Stimulated activated CD4-positive, alpha-beta T cell treated with anti-CD3 and anti-CD28 coated beads, Interleukin-4, amount 100 ng/mL, for 48 hours (primary cell): ENCODE results near the gene RPL21.
A peak's percentile ranks its signal among the peaks of the same experiment; 100 is the strongest.
"Not testable (repeated sequence)": the region's sequence is repeated elsewhere in the genome, so short reads cannot be mapped to it uniquely, and the experiment has no call there.

Experiments used
- DNase-seq, 2 donors: peaks; one replicate each; pipeline ENCODE4 v3.0.0-alpha.2; 2020; ENCODE audit warnings: low read depth in 2 of 2

Gene RPL21

DNA sequence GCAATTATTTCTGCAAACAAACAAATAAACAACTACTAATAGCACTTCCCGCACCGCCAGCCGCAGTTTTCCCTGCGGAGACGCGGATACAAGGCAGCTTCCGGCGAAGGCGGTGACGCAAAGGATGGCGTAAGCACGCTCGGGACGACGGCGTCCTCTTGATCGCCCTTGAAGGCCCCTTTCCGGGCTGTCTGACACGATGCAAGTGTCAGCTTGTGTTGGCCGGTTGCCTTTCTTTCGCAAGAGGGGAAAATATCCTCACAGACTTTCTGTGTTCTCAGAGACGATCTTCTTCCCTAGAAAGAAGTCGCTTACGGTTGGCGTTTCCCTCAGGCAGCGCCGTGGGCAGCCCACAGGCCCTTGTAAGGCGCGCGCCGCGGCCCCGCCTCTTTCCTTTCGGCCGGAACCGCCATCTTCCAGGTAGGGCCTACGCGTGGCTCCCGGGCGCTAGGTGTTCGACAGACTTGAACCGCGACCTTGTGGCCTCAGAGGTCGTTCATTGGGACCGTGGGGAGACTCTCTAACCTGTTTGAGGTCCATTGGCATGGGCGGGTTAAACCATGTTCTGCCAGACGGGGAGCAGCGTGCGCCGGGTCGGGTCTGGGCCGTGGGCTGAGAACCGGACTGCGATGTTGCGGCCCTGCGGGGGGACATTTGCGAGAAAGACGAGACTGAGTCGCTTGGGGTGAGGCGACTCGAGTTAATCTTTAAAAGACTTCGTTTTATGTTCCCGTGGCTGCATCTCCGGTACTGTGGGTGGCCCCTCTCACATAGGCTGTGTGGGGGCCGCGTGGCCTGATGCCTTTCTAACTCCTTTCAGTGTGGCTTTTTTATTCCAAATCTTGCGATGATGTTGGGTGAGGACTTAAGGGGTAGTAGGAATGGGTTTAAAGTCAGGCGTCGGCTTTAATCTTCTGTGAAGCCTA, at the start of gene RPL21:
RPL21 (plus strand) TSS at position 393 of the 926 bp plus-strand sequence. CDS start 2,219 bp downstream, outside the sequence.
- peak; percentile 85 to 87 for DNase-seq

DNA sequence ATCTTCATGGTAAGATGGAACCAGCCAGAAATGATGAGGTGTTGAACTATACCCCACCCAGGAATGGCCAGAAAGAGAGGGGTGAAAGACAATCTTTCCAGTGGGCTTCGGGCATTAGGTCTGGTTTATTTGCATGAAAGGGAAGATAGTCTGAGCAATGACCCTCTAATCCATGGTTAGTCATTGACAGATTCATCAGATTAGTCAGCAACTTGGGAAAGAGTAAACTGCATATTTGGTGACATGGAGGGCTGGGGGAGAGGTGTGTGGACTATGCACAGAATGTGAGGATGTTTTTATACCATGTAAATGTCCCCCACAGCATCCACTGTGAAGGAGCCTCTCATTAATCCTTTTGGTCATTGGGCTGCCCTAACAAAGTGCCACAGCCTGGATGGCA, 49.7 kb upstream of the RPL21 start:
- DNase-seq = no peak

DNA sequence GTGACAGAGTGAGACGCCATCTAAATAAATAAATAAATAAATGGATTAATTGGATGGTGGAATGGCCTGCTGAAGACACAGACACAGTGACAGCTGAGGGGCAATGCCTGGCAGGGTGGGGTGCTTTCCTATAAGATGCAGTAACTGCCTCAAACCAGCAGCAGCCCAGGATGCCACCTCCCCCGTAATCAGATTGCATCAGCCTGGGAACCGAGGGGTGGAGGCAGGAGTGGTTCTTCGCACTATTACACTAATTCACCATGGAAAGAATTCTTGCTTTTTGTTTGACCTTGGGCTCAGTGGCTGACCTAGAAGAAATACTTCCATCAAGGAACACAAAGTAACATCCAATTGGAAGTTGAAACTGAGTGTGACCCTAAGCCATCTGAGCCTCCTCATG, 48.2 kb upstream of the RPL21 start:
- no peak for DNase-seq

DNA sequence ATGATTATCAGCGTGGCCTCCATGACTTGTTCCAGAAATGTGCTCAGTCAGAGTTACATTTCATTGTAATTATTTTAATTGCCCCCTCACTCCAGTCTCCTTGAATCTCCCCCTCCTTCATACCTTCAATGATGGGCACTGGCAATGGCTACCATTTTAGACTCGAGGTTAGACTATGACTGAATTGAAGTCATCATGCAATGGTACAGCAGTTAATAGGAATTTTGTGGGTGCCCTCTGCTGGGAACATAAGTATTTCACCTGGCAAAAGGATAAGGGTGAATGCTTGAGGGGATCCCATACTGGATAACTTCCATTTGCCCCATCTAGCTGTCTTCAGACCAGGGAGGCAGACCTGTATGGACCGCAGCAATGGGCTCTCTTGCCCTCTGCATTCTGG, 47.5 kb upstream of the RPL21 start:
- no peak for DNase-seq

DNA sequence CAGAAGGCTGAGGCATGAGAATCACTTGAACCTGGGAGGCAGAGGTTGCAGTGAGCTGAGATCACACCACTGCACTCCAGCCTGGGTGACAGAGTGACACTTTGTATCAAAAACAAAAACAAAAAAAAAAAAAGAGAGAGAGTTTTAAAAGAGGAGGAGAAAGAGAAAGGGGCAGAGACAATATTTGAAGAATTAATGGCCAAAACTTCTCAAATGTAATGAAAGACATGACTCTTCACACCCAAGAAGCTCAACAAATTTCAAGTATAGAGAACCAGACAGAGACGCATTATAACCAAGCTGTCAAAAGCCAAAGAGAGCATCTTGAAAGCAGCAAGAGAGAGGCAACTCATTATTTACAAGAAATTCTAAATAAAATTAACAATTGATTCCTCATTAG, 42.8 kb upstream of the RPL21 start:
- no peak for DNase-seq

DNA sequence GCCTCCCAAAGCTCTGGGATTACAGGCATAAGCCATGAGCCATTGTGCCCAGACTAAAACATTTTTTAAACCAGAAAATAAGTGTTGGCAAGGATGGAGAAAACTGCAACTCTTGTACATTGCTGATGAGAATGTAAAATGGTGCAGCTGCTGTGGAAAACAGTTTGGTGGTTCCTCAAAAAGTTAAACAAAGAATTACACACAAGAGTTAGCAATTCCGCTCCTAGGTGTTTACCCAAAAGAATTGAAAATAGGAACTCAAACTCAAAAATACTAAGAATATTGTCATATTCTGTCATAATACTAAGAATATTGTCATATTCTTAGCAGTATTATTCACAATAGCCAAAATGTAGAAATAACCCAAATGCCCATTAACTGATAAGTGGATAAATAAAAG, 40.1 kb upstream of the RPL21 start:
- DNase-seq = no peak

DNA sequence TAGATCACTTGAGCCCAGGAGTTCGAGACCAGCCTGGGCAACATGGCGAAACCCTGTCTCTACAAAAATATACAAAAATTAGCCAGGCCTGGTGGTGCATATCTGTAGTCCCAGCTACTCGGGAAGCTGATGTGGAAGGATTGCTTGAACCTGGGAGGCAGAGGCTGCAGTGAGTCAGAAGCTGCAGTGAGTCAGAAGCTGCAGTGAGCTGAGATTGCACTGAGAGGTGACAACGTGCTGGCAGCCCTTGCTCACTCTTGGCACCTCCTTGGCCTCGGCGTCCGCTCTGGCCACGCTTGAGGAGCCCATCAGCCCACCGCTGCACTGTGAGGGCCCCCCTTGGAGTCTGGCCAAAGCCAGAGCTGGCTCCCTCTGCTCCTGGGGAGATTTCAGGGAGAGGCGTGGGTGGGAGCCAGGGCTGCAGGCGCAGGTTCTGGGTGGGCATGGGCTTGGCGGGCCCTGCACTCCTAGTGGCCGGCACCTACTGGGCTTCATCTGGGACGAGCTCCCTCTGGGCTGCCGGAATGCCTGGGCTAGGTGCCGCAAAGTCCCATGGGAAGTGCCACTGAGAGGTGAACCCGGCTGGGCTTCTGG, 39.5 kb upstream of the RPL21 start:
- no peak for DNase-seq

DNA sequence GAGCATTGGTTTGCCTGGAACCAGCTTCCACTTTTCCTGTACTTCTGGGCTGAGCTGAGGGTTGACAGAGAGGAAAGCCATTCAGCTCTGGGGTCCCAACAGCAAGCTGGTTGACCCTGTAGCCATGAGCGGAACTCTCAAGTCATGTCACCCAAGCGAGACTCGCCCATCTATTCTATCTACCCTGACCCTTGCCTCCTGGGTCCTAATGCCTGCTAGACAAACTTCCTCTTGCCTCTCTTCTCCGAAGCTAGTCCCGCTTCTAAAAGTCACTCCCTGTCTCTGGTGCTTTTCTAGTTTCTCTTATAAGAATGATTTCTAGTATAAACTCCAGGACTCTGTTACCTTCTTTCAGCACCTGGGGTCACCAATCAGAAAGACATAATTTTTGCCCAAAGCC, 38.0 kb upstream of the RPL21 start:
- not testable (repeated sequence) for DNase-seq

DNA sequence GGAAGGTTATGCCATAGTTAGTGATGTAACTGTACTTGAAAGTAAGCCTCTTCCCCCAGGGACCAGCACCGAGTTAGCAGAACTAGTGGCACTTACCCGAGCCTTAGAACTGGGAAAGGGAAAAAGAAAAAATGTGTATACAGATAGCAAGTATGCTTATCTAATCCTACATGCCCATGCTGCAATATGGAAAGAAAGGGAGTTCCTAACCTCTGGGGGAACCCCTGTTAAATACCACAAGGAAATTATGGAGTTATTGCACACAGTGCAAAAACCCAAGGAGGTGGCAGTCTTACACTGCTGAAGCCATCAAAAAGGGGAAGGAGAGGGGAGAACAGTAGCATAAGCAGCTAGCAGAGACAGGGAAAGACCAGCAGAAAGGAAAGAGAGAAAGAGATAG, 33.6 kb upstream of the RPL21 start:
- DNase-seq = not testable (repeated sequence)

DNA sequence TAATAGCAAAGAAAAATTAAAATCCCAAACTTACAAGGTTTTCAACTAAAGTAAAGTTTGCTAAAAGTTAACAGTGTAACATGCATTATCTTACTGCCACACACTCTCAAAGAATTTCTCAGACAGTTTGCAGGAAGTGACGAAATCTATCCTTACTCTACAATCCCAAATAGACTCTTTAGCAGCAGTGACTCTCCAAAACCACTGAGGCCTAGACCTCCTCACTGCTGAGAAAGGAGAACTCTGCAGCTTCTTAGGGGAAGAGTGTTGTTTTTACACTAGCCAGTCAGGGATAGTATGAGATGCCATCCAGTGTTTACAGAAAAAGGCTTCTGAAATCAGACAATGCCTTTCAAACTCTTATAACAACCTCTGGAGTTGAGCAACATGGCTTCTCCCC, 32.5 kb upstream of the RPL21 start:
- DNase-seq = not testable (repeated sequence)

DNA sequence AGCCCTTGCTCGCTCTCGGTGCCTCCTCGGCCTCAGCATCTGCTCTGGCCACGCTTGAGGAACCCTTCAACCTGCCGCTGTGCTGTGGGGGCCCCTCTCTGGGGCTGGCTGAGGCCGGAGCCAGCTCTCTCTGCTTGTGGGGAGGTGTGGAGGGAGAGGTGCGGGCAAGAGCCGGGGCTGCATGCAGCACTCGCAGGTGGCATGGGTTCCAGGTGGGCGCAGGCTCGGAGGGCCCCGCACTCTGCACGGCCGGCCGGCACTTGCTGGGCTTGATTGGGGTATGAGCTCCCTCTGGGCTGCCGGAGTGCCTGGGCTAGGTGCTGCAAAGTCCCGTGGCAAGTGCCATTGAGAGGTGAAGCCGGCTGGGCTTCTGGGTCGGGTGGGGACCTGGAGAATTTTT, 31.7 kb upstream of the RPL21 start:
- DNase-seq = no peak

DNA sequence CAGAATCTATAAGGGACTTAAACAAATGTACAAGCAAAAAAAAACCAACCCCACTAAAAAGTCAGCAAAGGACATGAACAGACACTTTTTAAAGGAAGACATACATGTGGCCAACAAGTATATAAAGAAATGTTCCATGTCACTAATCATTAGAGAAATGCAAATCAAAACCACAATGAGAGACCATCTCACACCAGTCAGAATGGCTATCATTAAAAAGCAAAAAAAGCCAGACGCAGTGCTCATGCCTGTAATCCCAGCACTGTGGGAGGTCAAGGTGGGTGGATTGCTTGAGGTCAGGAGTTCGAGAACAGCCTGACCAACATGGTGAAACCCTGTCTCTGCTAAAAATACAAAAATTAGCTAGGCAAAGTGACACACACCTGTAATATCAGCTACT, 29.3 kb upstream of the RPL21 start:
- DNase-seq = not testable (repeated sequence)

DNA sequence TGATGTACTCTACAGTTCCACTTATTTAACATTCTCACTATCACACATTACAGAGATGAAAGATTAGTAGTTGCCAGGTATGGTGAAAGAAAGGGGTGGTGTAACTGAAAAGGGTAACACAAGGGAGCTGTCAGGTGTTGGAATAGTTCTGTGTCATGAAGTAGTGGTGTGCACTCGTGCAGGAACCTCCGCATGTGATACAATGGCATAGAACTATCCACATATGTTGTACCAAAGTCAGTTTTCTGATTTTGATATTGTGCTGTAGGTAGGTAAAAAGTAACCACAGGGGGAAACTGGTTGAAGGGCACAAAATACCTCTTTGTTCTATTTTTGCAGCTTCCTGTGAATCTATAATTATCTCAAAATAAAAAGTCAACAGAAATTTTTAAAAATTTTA, 24.4 kb upstream of the RPL21 start:
- no peak for DNase-seq

DNA sequence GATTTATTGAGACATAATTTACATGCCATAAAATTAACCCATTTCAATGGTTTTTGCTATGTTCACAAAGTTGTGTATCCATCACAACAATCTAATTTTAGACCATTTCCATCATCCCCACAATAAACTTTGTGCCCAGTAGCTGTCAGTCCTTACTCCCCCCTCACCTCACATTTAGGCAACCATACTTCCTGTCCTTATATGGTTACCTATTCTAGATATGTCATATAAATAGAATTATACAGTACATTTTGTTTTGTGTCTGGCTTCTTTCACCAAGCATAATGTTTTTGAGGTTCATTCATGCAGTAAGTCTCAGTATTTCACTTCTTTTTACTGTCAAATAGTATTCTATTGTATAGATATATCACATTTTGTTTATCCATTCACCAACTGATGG, 23.2 kb upstream of the RPL21 start:
- DNase-seq = no peak

DNA sequence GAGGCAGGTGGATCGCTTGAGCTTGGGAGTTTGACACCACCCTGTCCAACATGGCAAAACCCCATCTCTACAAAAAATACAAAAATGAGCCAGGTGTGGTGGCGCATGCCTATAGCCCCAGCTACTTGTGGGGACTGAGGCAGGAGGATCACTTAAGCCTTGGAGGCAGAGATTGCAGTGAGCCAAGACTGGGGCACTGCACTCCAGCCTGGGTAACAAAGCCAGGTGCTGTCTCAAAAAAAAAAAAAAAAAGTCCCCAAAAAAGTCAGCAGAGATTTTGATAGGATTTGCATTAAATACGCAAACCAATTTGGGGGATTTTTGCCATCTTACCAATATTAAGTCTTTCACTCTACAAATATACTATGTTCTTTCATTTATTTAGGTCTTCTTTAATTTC, 21.7 kb upstream of the RPL21 start:
- no peak for DNase-seq

DNA sequence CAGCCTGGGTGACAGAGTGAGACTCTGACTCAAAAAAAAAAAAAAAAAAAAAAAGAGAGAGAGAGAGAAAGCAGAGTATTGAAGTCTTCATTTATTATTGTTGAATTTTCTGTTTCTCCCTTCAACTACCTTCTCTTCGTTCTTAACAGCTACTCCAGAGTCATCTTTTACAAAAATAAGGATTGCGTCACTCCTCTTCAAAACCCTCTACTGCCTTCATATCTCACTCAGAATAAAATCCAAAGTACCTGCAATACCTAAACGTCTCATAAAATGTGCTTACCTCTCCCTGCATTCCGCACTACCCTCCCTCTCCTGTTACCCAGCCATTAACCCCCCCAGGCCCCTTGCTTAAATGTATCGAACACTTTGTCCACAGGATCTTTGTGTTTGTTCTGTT, 17.4 kb upstream of the RPL21 start:
- no peak for DNase-seq

DNA sequence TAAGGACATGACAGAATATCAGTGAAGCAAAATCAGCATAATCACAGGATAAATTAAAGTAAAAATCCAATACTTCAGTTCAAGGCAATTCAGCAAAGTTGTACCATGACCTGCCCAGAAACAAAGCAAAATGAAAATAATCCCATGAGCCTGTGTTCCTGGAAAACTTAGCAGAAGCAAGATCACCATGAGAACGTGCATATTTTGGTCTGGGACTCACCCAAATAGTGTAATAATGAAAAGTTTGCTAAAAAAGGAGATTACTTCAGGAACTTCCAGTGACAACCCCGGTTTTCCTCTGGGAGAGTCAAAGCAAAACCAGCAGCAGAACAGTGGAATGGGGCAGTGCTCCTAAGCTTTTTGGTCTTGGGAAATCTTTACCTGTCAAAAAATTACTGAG, 14.9 kb upstream of the RPL21 start:
- DNase-seq = no peak

DNA sequence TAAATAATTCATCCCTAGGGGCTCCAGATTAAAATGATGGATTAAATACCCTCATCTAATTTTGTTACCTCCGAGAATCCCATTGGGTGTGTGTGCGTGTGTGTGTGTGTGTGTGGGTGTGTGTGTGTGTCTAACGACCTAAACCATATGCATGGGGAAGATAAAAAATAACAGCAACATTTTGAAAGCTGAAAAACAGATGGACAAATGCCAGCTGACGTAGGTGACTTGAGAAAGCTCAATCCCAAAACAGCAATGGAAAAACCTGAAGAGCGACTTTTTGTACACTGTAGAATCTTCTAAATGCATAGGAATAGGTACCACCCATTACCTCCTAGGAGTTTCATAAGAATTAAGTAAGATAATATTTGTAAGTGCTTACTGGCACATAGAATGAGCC, 8.7 kb upstream of the RPL21 start:
- no peak for DNase-seq

DNA sequence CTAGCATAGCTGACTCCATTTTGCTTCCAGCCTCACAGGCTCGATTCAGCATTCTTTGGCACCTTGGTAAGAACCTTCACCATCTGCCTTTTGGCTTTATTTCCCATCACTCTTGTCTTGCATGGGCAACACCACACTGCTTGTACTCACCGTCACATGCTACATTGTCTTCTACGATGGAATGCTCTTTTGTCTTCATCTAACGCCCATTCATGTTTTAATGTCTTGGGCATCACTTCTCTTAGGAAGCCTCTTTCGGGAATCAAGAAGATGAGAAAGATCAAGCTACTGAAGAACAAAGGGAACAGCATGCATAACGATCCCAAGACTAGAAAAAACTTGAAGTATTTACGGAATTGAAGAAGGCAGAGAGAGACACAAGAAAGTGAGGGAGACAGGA, 5.7 kb upstream of the RPL21 start:
- DNase-seq = no peak

DNA sequence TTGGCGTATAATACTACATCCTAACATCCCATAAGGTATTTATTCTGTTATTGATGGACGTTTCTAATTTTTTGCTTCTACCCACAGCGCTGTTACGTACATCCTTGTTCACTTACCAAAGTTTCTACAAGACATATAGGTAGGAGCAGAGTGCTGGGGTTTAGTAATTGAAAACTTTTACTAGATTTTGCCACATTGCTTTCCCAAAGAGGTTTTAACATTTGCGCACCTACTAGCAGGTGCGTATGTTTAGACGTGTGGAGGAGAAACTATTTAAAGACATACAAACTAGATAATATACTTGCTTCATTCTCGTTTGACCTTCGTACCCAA, 559 bp upstream of the RPL21 start:
- no peak for DNase-seq

DNA sequence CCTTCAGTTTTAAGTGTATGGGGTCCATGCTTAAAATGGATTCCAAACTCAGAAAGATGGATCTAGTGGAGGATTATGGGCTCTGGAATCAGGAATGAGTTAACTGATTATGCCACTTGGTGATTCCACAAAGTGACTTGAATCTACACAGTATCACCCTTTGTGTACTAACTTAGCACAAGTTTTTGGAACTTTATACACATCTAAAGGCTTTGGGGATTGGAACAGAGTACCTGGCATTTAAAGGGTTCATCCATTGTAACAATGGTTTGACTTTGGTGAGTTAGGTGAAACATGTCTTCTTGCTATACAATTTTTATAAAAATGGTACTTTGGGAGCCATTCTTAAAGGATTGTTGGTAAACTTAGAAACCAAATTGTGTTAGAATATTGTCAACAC, 1.1 kb downstream of the RPL21 start:
- DNase-seq = no peak

DNA sequence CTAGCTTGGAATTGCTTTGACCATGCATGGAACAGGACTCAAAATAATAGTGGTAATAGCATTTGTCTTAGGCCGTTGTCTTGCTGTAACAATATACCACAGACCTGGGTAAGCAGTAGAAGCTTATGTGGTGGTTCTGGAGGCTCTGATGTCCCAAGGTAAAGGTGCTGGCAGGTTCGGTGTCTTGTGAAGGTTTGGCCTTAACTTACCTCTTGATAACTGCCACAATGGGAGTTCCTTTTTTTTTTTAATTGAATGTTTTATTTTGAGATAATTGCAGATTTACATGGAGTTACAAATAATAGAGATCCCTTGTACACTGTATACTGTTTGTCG, 5.8 kb downstream of the RPL21 start:
- no peak for DNase-seq

DNA sequence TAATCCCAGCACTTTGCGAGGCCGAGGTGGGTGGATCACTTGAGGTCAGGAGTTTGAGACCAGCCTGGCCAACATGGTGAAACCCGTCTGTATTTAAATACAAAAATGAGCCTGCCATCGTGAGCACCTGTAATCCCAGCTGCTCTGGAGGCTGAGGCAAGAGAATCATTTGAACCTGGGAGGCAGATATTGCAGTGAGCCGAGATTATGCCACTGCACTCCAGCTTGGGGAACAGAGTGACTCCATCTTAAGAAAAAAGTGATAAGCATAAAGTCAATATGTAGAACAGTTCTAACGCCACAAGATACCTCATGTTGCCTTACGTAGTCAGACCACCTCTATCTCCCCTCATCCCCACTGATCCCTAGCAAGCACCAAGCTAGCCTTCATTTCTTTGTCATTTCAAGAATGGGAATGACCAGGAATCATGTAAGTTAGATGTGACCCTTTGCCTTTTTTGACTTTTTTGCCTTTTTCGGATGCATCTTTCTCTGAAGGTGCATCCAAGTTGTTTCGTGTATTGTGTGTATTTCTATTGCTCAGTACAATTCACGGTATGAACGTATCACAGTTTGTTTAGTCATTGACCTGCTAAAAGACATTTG, 6.4 kb downstream of the RPL21 start:
- no peak for DNase-seq
